Measurements from ENCODE around the gene OVCH1.
A peak's percentile ranks its signal among the peaks of the same experiment; 100 is the strongest.
"Not testable (repeated sequence)": the region's sequence is repeated elsewhere in the genome, so short reads cannot be mapped to it uniquely, and the experiment has no call there.

The OVCH1 gene

DNA sequence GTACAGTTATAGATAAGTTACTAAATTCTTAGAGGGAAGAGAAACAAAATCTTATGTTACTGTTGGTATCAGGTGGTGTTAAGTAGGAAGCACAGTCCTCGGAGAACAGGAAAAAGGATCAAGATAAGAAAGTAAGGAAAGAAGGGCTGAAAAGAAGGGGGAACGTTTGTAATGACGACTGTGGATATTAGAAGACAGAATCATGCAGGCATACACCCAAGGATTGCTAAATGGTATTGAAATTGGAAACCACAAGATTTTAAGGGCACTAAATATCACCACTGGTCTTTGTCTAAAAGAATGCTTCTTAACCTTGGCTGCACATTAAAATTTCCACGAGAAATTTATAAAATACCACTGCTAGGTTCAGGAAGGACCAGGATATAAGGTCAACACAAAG lies 82.4 kb downstream of the OVCH1 start:
- no peak for DNase-seq

DNA sequence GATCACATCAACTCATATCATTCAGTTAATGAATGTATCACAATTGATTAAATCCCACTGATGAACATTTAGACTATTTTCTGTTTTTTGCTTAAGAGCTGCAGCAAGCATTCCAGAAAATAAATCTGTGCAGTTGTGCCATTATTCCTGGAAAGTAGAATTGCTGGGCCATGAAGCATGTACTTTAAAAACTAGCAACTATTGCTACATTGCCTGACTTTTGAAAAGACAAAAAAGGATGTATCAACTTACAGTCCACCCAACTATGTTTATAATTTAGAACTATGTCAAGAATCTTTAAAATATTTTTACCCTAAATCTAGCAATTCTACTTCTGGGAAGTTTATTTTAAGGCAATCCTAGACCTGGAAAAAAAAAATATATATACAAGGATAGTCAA lies 83.1 kb downstream of the OVCH1 start:
- DNase-seq = no peak

DNA sequence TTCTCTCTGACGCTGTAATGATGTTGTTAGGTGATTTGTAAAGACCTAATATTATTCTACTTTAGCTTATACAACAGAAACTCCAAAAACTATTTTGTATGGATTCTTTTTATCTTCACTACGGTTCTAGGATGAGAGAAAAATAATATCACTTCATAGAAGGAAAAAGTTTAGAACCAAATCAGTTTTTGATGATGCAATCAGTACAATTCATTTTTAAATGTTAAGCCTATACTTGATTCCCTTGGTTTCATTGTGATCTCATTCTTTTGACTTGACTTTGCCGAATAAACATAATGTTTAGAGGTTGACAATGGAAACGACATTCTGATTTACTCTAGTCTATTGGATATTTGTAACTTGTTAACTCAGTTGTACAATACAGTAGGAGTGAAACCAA lies 91.9 kb downstream of the OVCH1 start:
- no peak for DNase-seq

DNA sequence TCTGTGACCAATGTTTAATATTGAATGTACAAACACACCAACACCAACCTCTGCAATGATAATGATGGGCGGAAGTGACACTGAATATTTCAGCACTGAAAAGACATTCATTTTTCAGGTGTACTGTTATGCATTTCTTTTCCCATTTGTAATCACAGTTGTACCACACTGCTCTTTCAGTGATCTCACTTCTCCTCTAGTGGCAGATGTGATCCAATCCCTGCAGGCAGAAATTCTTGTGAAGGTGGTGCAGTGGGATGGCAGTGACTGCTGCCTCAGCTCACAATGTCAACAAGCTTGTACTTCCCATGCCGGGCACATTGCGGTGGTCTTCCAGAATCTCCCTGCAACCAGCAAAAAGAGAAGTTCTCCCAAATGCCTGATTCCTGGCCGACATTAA lies 93.5 kb downstream of the OVCH1 start:
- DNase-seq = no peak

DNA sequence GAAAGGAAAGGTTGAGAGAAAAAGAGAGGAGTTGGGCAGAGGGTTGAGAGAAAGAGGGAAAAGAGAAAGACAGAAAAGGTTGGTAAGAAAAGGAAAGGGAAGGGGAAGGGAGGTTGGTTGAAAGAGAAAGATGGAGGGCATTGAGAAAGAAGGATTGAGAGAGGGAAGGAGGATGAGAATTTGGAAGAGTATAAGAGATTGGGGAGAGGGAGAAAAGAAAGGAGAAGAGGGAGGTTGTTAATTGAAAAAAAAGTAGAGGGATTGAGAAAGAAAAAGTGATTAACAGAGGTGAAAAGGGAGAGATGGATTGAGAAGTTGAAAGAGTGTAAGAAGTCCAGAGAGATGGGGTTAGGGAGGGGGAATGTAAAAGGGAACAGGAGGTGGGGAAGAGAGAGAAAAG lies 95.0 kb downstream of the OVCH1 start:
- no peak for DNase-seq

DNA sequence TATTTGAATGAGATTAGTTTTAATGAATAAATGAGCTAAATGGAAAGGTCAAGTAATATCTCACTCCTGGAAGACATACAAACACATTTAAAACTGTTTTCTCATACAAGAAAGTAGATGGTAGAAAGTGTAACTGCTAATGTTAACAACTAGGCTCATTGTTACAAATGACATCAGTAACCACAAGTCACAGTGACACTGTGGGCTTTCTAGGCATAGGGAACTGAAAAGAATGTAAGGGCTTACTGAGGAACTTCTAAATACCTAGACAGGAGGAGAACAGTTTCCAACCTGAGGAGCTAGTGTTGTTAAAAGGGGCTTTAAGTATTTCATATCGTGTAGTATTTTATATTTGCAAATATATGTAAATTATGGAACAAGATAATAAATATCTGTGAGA lies 99.0 kb downstream of the OVCH1 start:
- DNase-seq = no peak

DNA sequence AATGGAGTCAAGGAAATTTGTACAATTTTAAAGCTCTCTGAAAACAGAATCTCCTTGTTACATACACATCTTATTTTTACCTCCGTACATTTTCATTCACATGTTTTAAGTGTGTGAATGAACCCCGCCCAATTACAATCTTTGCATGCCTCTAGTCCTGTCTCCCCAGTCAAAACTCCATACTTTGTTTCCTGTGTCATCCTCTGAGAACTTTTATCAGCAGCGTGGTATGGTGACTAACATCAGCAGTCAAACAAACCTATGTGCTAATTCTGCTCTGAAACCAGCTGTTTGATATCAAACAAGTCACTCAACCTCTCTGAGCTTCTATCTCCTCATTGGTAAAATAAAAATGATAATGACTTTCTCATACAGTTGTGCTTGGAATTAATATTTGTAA lies 100.7 kb downstream of the OVCH1 start:
- DNase-seq = no peak

DNA sequence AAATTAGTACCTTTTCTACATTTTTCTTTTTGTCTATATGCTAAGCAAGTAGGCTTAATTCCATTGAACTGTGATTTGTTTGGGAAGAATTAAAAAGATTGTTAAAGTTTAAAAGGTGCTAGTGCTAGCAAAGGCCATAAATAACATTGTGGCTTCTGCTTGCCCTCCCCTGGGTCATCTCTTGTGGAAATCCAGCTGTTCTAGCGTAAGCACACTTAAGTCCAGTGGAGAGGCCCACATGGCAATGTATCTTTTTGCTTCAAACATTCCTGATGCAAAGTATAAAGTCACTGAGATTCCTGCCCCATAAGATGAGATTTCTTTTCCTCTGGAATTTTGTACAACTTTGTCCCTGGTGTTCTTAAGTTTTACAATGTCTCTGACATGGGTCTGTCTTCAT lies 102.1 kb downstream of the OVCH1 start:
- no peak for DNase-seq

DNA sequence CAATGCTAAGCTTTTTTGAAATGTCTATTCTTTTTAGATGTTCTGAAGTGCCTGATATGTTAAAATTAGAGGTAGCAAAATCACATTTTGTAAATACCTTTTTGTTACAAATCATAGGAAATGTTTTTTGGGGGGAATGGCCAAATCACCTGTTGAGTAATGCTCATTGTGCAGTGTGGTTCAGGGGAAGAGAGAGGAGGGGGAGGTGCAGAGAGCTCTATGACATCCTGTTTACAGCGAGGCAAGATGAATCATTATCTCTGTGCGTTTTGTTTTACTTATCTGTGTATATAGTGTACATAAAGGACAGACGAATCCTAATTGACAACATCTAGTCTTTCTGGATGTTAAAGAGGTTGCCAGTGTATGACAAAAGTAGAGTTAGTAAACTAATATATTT lies 107.1 kb downstream of the OVCH1 start:
- DNase-seq = not testable (repeated sequence)

DNA sequence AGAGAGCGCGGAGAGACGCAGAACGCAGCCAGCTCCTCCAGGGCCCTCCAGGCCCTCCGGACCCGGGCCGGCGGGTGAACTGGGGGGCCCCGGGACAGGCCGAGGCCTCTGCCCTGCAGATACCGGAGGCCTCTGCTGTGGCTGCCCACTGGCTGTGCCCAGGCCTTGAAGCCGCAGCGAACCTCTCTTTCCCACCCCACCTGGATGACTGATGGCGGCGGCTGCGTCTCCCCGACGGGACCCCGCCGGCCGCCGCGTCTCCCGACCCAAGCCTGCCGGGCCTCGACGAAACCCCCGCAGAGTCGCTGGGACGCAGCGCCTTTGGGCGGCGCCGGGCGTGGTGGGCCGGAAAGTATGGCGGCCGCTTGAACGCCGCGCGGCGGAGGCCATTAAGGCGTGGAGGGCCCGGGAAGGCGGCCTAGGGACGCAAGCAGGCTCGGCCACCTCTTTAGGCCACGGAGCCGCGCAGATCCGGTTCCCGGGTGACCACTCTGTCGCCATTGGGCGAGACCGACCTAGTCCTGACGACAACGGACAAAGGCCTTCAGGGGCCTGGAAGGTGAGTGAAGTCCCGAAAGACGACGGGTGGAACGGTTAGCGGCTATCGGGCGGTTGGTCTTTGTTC lies 108.1 kb downstream of the OVCH1 start:
- DNase-seq = no peak

DNA sequence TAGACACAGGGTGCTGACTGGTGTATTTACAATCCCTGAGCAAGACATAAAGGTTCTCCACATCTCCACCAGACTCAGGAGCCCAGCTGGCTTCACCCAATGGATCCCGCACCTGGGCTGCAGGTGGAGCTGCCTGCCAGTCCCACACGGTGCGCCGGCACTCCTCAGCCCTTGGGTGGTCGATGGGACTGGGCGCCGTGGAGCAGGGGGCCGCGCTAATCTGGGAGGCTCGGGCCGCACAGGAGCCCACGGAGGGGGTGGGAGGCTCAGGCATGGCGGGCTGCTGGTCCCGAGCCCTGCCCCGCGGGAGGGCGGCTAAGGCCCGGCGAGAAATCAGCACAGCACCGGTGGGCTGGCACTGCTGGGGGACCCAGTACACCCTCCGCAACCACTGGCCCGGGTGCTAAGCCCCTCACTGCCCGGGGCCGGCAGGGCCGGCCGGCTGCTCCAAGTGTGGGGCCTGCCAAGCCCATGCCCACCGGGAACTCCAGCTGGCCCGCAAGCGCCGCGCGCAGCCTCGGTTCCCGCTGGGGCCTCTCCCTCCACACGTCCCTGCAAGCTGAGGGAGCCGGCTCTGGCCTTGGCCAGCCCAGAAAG lies 111.3 kb downstream of the OVCH1 start:
- not testable (repeated sequence) for DNase-seq

DNA sequence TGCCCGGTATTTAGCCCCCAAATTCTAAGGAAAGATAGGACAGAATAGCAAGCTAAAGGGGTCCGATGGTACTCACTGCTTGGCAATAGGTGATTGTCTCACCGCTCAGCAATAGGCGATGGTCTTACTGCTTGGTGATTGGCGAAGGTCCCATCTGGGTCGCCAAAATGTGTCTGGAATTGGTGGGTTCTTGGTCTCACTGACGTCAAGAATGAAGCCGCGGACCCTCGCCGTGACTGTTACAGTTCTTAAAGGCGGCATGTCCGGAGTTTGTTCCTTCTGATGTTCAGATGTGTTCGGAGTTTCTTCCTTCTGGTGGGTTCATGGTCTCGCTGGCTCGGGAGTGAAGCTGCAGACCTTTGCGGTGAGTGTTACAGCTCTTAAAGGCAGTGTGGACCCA lies 112.3 kb downstream of the OVCH1 start:
- DNase-seq = not testable (repeated sequence)

DNA sequence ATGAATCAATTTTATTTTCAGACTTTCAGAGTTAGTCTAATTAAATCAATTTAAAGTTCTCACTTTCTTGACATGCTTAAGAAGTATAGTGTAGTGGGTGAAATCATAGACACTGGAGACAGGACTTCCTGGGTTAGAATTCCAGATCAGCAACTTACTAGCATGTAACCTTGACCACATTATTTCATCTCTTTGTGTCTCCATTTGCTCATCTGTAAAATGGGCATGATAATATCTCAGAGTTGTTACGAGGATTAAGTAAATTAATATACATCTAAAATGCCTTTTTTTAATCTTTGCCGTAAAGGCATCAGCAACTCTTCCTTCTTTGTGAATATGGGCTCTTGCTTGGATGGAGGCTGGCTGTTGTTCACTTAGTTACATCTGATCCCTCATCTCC lies 115.2 kb downstream of the OVCH1 start:
- DNase-seq = no peak

DNA sequence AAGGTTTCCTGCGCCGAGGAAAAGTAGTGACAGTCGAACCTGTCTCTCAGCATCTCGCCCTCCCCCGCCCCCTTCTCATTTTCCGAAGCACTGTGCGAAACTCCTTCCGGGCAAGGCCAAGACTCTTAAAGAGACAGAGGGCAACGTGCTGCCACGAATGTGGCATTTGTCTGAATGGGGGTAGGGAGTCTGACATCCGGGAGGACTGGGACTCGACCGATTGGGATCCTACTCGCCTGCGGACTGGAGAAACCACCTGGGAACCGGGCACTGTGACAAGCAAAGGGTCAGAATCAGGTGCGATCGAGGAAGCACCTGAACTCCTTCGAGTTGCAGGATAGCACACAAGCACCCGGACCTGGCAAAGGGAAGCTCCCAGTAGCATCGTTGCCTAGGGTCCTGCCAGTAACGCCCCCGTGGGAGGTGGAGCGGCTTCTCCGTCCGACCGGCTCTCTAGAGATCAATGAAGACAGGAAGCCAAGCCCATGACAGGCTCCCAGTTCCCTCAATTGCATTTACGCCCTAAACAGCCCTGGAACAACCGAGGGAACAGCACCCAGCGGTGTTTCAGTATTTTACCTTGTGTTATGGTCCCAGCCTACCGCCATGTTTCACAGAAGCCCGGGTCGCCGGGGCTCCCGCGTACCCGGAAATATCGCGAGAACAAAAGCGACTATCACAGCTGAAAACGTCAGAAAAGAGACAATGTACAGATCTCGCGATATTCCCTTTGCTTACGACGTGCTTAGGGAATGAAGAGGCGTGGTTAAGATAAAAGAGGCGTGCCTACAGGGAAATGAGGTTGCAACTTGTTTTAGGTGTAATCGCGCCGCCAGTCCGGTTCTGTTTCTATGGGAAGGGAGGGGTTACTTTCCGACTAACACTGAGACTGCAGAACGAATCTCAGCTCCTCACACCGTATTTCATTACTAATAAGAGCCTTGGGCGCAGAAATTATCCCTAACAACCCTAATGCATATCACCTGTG lies 116.7 kb downstream of the OVCH1 start, which contains the start of gene ERGIC2:
ERGIC2 (minus strand) TSS at position 637 of the 988 bp plus-strand sequence. CDS start 9,539 bp downstream, outside the sequence.
- peak; percentile 41 to 94 (median 79) for DNase-seq
